Panc1 (cell line): ENCODE data around the gene SYT5. TPM values are rescaled to one million over a fixed set of nuclear protein-coding genes. Genes with fewer than 3 reads are reported as not detected.

Source experiments
- ATAC-seq: fragments of 200-7000 bp; cut with Tn5 transposase; 2 replicates; pipeline ENCODE4 v1.9.1; 2020; ENCODE audit warnings: mild to moderate bottlenecking, moderate library complexity
- BruUV-seq: library from RNA; stranded (reverse); fragments of 400-500 nt; replicated peaks from 2 replicates; lab custom pipeline; 2021; lab: Mats Ljungman, UMichigan
- CTCF ChIA-PET: fragments of 300-600 bp; sonication (Branson Sonifier 250); formaldehyde crosslinking; loops from one replicate; lab custom pipeline; 2022; ENCODE audit warnings: antibody characterized with exemption; lab: Charles Lee
- POLR2A ChIA-PET: fragments of 300-600 bp; sonication (Branson Sonifier 250); formaldehyde crosslinking; loops from one replicate; lab custom pipeline; 2022; ENCODE audit warnings: antibody characterized with exemption; lab: Charles Lee
- DNase-seq: peaks from one replicate; pipeline ENCODE4 v3.0.0-alpha.2; 2010; ENCODE audit warnings: low read depth, low spot score
- H3K27ac ChIP-seq: 2 replicates; pipeline ENCODE4 v1.5.1; 2011; ENCODE audit warnings: mild to moderate bottlenecking, low read length, inconsistent platforms
- H3K27me3 ChIP-seq: fragments of 200-500 bp; sonication (Bioruptor generic); 2 replicates; pipeline ENCODE4 v1.6.0; 2014; ENCODE audit warnings: low read length, inconsistent platforms; ENCODE audit not compliant: control insufficient read depth, insufficient read depth
- H3K36me3 ChIP-seq: fragments of 200-500 bp; sonication (Bioruptor generic); 2 replicates; pipeline ENCODE4 v1.5.1; 2014; ENCODE audit warnings: inconsistent platforms, mild to moderate bottlenecking, low read length, moderate library complexity; ENCODE audit not compliant: control insufficient read depth, insufficient read depth
- H3K4me1 ChIP-seq: 2 replicates; pipeline ENCODE4 v1.5.1; 2011; ENCODE audit warnings: inconsistent platforms, mild to moderate bottlenecking, low read length, moderate library complexity; ENCODE audit not compliant: control insufficient read depth, insufficient read depth
- H3K4me3 ChIP-seq, 2 experiments: 2 replicates each; pipeline ENCODE4 v1.5.1; 2011 to 2012; ENCODE audit warnings: low read depth in 2 of 2, low read length in 2 of 2, mild to moderate bottlenecking in 2 of 2, inconsistent platforms in 1 of 2, moderate library complexity in 1 of 2
- H3K9me3 ChIP-seq: fragments of 200-500 bp; sonication (Bioruptor generic); 2 replicates; pipeline ENCODE4 v1.5.1; 2014; ENCODE audit warnings: low read depth, mild to moderate bottlenecking, inconsistent platforms, low read length, moderate library complexity; ENCODE audit not compliant: control insufficient read depth, insufficient read depth
- POLR2AphosphoS5 ChIP-seq: IDR thresholded peaks from 2 replicates; pipeline ENCODE4 v1.6.1; 2012; ENCODE audit warnings: mild to moderate bottlenecking, low read depth, low read length, moderate library complexity
- SIN3A ChIP-seq: IDR thresholded peaks from 2 replicates; pipeline ENCODE4 v1.6.1; 2012; ENCODE audit warnings: low read depth, mild to moderate bottlenecking, low read length, moderate library complexity, borderline replicate concordance; ENCODE audit not compliant: insufficient read depth
- TCF7L2 ChIP-seq: IDR thresholded peaks from 2 replicates; pipeline ENCODE4 v1.6.1; 2011; ENCODE audit warnings: mild to moderate bottlenecking, low read depth, low read length, inconsistent platforms
- in situ Hi-C: cut with HindIII; loops from 2 replicates; pipeline ENCODE4 v1.10.0; 2016; ENCODE audit warnings: low sequenced_read_pairs, low pct_unique_long_range_greater_than_20kb
- intact Hi-C: fragments of 100-400 bp; cut with micrococcal nuclease; formaldehyde crosslinking; loops from one replicate; pipeline ENCODE4 v1.10.0; 2022; ENCODE audit not compliant: unreplicated experiment
- total RNA-seq: library from RNA; stranded (reverse); gene quantifications from one replicate; pipeline ENCODE4 v1.2.1, GENCODE V29; 2021; ENCODE audit not compliant: unreplicated experiment
- TF ChIP-seq, protein P1 (sequence below), 2 experiments: IDR thresholded peaks; 2 replicates each; pipeline ENCODE4 v1.6.1; 2011 to 2012; ENCODE audit warnings: low read depth in 2 of 2, control low read depth in 1 of 2, low read length in 1 of 2, mild to moderate bottlenecking in 1 of 2, moderate library complexity in 1 of 2; ENCODE audit not compliant: insufficient read depth in 1 of 2
- TF ChIP-seq, protein P2 (sequence below): fragments of 450-650 bp; IDR thresholded peaks from 2 replicates; pipeline ENCODE4 v1.5.1; 2017; ENCODE audit warnings: mild to moderate bottlenecking

The SYT5 gene
- total RNA-seq, 1 experiment from 2014 or later: 3.2 TPM

DNA sequence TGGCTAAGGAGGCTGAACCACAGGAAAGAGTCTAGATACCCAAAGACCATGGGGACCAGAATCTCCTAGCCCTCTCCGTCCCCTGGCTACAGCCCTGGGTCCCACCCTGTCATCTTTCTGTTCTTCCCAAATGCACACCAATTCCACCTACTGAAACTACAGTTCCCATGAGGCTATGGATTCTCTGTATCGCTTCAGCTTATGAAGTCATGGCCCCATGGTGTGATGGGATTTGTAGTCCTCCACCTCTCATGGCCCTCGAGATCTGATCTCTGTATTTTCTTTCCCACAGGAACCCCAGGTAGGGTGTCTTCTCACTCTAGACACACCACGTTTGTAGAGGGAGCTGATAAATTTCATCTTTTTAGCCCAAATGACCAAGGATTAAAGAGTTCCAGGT lies 17.4 kb upstream of the SYT5 start:
- H3K27ac ChIP-seq: no peak overlapping the region
- in situ Hi-C loops: no loop called here
- no peaks in the 10 kb centered on the region for H3K4me1 ChIP-seq
- H3K9me3 ChIP-seq: no peaks in the 10 kb centered on the region
- intact Hi-C loops: no loop called here
- H3K27me3 ChIP-seq: no peaks in the 10 kb centered on the region
- ATAC-seq: peak; percentile 75
- POLR2A ChIA-PET: interaction anchor here (0.7 kb wide), 1 partner anchor 9 kb away, joined by 4 read pairs; no protein-coding TSS in a partner anchor
- H3K4me3 ChIP-seq: no peak overlapping the region
- CTCF ChIA-PET: no interaction called here
- no peak for DNase-seq
- peaks cover 12% of the 10 kb centered on the region; the same call in 1 of the 2 replicates for H3K36me3 ChIP-seq
- BruUV-seq: no TSS peak
- TF ChIP-seq POLR2AphosphoS5 (no peak), TCF7L2 (no peak), SIN3A (no peak)
- TF ChIP-seq, protein P1, sequence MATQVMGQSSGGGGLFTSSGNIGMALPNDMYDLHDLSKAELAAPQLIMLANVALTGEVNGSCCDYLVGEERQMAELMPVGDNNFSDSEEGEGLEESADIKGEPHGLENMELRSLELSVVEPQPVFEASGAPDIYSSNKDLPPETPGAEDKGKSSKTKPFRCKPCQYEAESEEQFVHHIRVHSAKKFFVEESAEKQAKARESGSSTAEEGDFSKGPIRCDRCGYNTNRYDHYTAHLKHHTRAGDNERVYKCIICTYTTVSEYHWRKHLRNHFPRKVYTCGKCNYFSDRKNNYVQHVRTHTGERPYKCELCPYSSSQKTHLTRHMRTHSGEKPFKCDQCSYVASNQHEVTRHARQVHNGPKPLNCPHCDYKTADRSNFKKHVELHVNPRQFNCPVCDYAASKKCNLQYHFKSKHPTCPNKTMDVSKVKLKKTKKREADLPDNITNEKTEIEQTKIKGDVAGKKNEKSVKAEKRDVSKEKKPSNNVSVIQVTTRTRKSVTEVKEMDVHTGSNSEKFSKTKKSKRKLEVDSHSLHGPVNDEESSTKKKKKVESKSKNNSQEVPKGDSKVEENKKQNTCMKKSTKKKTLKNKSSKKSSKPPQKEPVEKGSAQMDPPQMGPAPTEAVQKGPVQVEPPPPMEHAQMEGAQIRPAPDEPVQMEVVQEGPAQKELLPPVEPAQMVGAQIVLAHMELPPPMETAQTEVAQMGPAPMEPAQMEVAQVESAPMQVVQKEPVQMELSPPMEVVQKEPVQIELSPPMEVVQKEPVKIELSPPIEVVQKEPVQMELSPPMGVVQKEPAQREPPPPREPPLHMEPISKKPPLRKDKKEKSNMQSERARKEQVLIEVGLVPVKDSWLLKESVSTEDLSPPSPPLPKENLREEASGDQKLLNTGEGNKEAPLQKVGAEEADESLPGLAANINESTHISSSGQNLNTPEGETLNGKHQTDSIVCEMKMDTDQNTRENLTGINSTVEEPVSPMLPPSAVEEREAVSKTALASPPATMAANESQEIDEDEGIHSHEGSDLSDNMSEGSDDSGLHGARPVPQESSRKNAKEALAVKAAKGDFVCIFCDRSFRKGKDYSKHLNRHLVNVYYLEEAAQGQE (IDR thresholded peaks at IDR 0.05; ENCODE audit: insufficient read depth in 1 of 2, low read depth in 2 of 2, low read length in 1 of 2): no peak
- TF ChIP-seq, protein P2, sequence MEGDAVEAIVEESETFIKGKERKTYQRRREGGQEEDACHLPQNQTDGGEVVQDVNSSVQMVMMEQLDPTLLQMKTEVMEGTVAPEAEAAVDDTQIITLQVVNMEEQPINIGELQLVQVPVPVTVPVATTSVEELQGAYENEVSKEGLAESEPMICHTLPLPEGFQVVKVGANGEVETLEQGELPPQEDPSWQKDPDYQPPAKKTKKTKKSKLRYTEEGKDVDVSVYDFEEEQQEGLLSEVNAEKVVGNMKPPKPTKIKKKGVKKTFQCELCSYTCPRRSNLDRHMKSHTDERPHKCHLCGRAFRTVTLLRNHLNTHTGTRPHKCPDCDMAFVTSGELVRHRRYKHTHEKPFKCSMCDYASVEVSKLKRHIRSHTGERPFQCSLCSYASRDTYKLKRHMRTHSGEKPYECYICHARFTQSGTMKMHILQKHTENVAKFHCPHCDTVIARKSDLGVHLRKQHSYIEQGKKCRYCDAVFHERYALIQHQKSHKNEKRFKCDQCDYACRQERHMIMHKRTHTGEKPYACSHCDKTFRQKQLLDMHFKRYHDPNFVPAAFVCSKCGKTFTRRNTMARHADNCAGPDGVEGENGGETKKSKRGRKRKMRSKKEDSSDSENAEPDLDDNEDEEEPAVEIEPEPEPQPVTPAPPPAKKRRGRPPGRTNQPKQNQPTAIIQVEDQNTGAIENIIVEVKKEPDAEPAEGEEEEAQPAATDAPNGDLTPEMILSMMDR: no peak

DNA sequence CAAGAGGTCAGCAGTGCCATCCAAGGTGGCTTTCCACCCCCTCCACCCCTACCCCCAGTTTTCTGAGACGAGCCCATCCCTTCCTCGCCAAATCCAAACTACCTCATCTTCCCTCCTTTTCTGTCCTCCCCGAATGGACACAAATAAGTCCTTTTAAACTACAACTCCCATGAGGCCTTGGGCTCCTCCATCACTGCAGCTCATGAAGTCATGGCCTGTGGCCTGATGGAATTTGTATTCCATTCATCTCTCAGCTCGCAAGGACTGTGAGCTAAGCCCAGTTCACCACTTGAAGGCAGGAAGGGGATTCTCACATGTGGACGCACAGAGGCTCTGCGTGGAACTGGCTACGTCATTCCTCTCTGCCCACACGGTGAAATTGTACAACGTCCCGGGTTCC lies 16.7 kb upstream of the SYT5 start:
- ATAC-seq (peak; percentile 76), DNase-seq (no peak)
- ChIA-PET CTCF (no interaction called here), POLR2A (no interaction called here)
- intact Hi-C loops (no loop called here), in situ Hi-C loops (no loop called here)
- no TSS peak for BruUV-seq
- TF ChIP-seq TCF7L2: no peak
- no peak for TF ChIP-seq SIN3A
- TF ChIP-seq, protein P2: no peak
- TF ChIP-seq POLR2AphosphoS5: no peak
- TF ChIP-seq, protein P1 (IDR thresholded peaks at IDR 0.05; ENCODE audit: insufficient read depth in 1 of 2, low read depth in 2 of 2, low read length in 1 of 2): no peak
- Histone ChIP-seq H3K27ac (no peak overlapping the region), H3K9me3 (no peaks in the 10 kb centered on the region), H3K27me3 (no peaks in the 10 kb centered on the region), H3K4me1 (no peaks in the 10 kb centered on the region), H3K4me3 (no peak overlapping the region), H3K36me3 (peaks cover 12% of the 10 kb centered on the region; the same call in 1 of the 2 replicates)
